OCI-LY7 (cell line): ENCODE data around the gene TOP2B. TPM values are rescaled to one million over a fixed set of nuclear protein-coding genes. Genes with fewer than 3 reads are reported as not detected.
A peak's percentile ranks its signal among the peaks of the same experiment; 100 is the strongest.

Experiments
- BruUV-seq: library from RNA; stranded (reverse); fragments of 400-500 nt; replicated peaks from 2 replicates; lab custom pipeline; 2021; lab: Mats Ljungman, UMichigan
- CTCF ChIA-PET: fragments of 300-600 bp; sonication (Branson Sonifier 250); formaldehyde crosslinking; loops from one replicate; lab custom pipeline; 2022; ENCODE audit warnings: antibody characterized with exemption; ENCODE audit not compliant: unreplicated experiment; lab: Charles Lee
- POLR2A ChIA-PET: fragments of 300-600 bp; sonication (Branson Sonifier 250); formaldehyde crosslinking; loops from one replicate; lab custom pipeline; 2022; ENCODE audit warnings: antibody characterized with exemption; lab: Charles Lee
- DNase-seq: peaks from one replicate; pipeline ENCODE4 v3.0.0-alpha.2; 2015; ENCODE audit warnings: low spot score
- H2AFZ ChIP-seq: fragments of 200-600 bp; sonication (generic), shearing (Covaris generic); 2 replicates; pipeline ENCODE4 v1.6.1; 2014; ENCODE audit warnings: mild to moderate bottlenecking, antibody characterized with exemption, low read length, moderate library complexity
- H3K27ac ChIP-seq: fragments of 200-600 bp; sonication (generic); 2 replicates; pipeline ENCODE4 v1.5.1; 2014; ENCODE audit warnings: mixed run types, low read depth, mild to moderate bottlenecking, moderate library complexity, low read length, inconsistent platforms; ENCODE audit not compliant: poor library complexity, severe bottlenecking
- H3K36me3 ChIP-seq: fragments of 200-600 bp; sonication (generic); 2 replicates; pipeline ENCODE4 v1.6.1; 2014; ENCODE audit warnings: mild to moderate bottlenecking, antibody characterized with exemption, low read length, moderate library complexity, mixed read lengths; ENCODE audit not compliant: insufficient read depth
- H3K4me1 ChIP-seq: fragments of 200-600 bp; sonication (generic); 2 replicates; pipeline ENCODE4 v1.5.1; 2014; ENCODE audit warnings: mild to moderate bottlenecking, low read length; ENCODE audit not compliant: insufficient read depth, poor library complexity, severe bottlenecking
- H3K4me2 ChIP-seq: fragments of 200-600 bp; sonication (generic); 2 replicates; pipeline ENCODE4 v1.6.1; 2014; ENCODE audit warnings: mild to moderate bottlenecking, low read length
- H3K4me3 ChIP-seq: fragments of 200-600 bp; sonication (generic); 2 replicates; pipeline ENCODE4 v1.5.1; 2014; ENCODE audit warnings: mild to moderate bottlenecking, low read depth, low read length; ENCODE audit not compliant: poor library complexity, severe bottlenecking
- H3K79me2 ChIP-seq: fragments of 200-600 bp; sonication (generic); 2 replicates; pipeline ENCODE4 v1.6.1; 2016; ENCODE audit warnings: low read depth, mild to moderate bottlenecking, low read length, moderate library complexity, mixed read lengths; ENCODE audit not compliant: insufficient read depth
- H3K9me2 ChIP-seq: fragments of 200-600 bp; sonication (generic); 2 replicates; pipeline ENCODE4 v1.6.1; 2016; ENCODE audit warnings: mild to moderate bottlenecking, low read length, mixed read lengths; ENCODE audit not compliant: insufficient read depth
- H3K9me3 ChIP-seq: fragments of 200-600 bp; sonication (generic); 2 replicates; pipeline ENCODE4 v1.6.1; 2014; ENCODE audit warnings: mild to moderate bottlenecking, mixed run types, low read length, mixed read lengths
- H4K20me1 ChIP-seq: fragments of 200-600 bp; sonication (generic); 2 replicates; pipeline ENCODE4 v1.6.1; 2014; ENCODE audit warnings: mild to moderate bottlenecking, antibody characterized with exemption, low read length, moderate library complexity, mixed read lengths; ENCODE audit not compliant: insufficient read depth
- CTCF ChIP-seq: fragments of 200-600 bp; sonication (generic); conservative IDR thresholded peaks from 2 replicates; pipeline ENCODE4 v1.5.1; 2014; ENCODE audit warnings: mild to moderate bottlenecking, antibody characterized with exemption, low read length, moderate library complexity, mixed read lengths
- EZH2phosphoT487 ChIP-seq: fragments of 200-600 bp; sonication (generic); IDR thresholded peaks from 2 replicates; pipeline ENCODE4 v1.6.1; 2018; ENCODE audit warnings: low read depth, borderline replicate concordance, mild to moderate bottlenecking, mixed run types, antibody characterized with exemption, low read length, moderate library complexity, mixed read lengths
- intact Hi-C: fragments of 100-400 bp; cut with micrococcal nuclease; formaldehyde crosslinking; loops from one replicate; pipeline ENCODE4 v1.10.0; 2022; ENCODE audit not compliant: unreplicated experiment
- total RNA-seq, 2 experiments: library from RNA; depleted of rRNA in 1 of 2; stranded (reverse); fragments of >200 nt in 1 of 2; shearing (Covaris generic) in 1 of 2; gene quantifications; 2 replicates each; pipeline ENCODE4 v1.2.3, GENCODE V29; 2014 to 2022

Gene TOP2B
- total RNA-seq, 2 experiments from 2014 or later, result 162 to 264 TPM

- peaks cover 50% of the 10 kb centered on the region for H3K36me3 ChIP-seq
- H3K9me2 ChIP-seq, result no peaks in the 10 kb centered on the region
- ChIA-PET CTCF (no interaction called here), POLR2A (interaction anchor here (0.6 to 1.2 kb wide), 3 partner anchors 9 to 44 kb away, joined by 3 to 5 read pairs (median 3); no protein-coding TSS in a partner anchor)
- no peak overlapping the region for H2AFZ ChIP-seq
- peak overlapping the region; percentile 52 for H3K4me2 ChIP-seq
- H3K4me3 ChIP-seq, result peak overlapping the region; percentile 30
- peaks cover 31% of the 10 kb centered on the region for H4K20me1 ChIP-seq
- H3K27ac ChIP-seq, result peak overlapping the region; percentile 44
- intact Hi-C loops, result no loop called here
- H3K4me1 ChIP-seq, result peaks cover 46% of the 10 kb centered on the region
- H3K9me3 ChIP-seq, result peaks cover 28% of the 10 kb centered on the region; the same call in 1 of the 2 replicates
- DNase-seq, result no peak
- TF ChIP-seq CTCF, result no peak
- no peak for TF ChIP-seq EZH2phosphoT487
- peaks cover 100% of the 10 kb centered on the region for H3K79me2 ChIP-seq
- no TSS peak for BruUV-seq
These were observed 7.4 kb downstream of the TOP2B start for GRCh38 chr3:25657293-25657692.

DNA sequence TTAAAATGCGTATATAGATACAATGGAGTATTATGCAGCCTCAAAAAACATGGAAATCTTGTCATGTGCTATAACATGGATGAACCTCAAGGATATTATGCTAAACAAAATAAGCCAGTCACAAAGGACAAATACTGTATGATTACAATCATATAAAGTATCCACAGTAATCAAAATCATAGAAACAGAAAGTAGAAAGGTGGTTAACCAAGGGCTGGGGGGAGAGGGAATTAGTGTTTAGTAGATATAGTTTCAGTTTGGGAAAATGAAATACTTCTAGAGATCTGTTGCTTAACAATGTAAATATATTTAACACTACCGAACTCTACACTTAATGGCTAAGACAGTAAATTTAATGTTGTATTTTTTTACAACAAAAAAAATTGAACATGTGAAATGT is 9.0 kb downstream of the TOP2B start:
- H4K20me1 ChIP-seq, result peaks cover 27% of the 10 kb centered on the region; the same call in 1 of the 2 replicates
- H3K9me3 ChIP-seq, result peaks cover 38% of the 10 kb centered on the region

More for the DNA sequence above, 9.0 kb downstream of the TOP2B start:
- no peak overlapping the region for H3K4me2 ChIP-seq
- no peaks in the 10 kb centered on the region for H3K9me2 ChIP-seq
- POLR2A ChIA-PET, result interaction anchor here (1.4 to 1.7 kb wide), 2 partner anchors 12 kb away, joined by 4 to 6 read pairs; no protein-coding TSS in a partner anchor
- H3K27ac ChIP-seq, result no peak overlapping the region
- no peak overlapping the region for H3K4me3 ChIP-seq
- no peak for TF ChIP-seq CTCF
- TF ChIP-seq EZH2phosphoT487, result no peak
- peaks cover 100% of the 10 kb centered on the region for H3K79me2 ChIP-seq
- H2AFZ ChIP-seq, result no peak overlapping the region
- H3K4me1 ChIP-seq, result peaks cover 33% of the 10 kb centered on the region
- CTCF ChIA-PET, result no interaction called here
- no TSS peak for BruUV-seq
- intact Hi-C loops, result no loop called here
- no peak for DNase-seq
- peaks cover 66% of the 10 kb centered on the region for H3K36me3 ChIP-seq
